Measurements from ENCODE around the gene CCDC148.

CCDC148 gene

GRCh38 chr2:158174956-158175355 is 281.6 kb downstream of the CCDC148 start:
- no peak overlapping the region for H3K4me3 ChIP-seq (ENCODE audit: low read depth, low read length)
- no peak for TF ChIP-seq CTCF (IDR thresholded peaks at IDR 0.05; ENCODE audit: control insufficient read depth, extremely low read depth, insufficient read depth)
- DNase-seq (ENCODE audit: low read depth), result no peak

- no peak for TF ChIP-seq CTCF (IDR thresholded peaks at IDR 0.05; ENCODE audit: control insufficient read depth, extremely low read depth, insufficient read depth)
- no peak overlapping the region for H3K4me3 ChIP-seq (ENCODE audit: low read depth, low read length)
- no peak for DNase-seq (ENCODE audit: low read depth)
Observed at GRCh38 chr2:158174495-158174894, 282.1 kb downstream of the CCDC148 start.

- H3K4me3 ChIP-seq (ENCODE audit: low read depth, low read length), result no peak overlapping the region
- no peak for DNase-seq (ENCODE audit: low read depth)
- no peak for TF ChIP-seq CTCF (IDR thresholded peaks at IDR 0.05; ENCODE audit: control insufficient read depth, extremely low read depth, insufficient read depth)
Observed at GRCh38 chr2:158172719-158173118, 283.8 kb downstream of the CCDC148 start.

GRCh38 chr2:158154596-158154995 is 302.0 kb downstream of the CCDC148 start:
- no peak for TF ChIP-seq CTCF (IDR thresholded peaks at IDR 0.05; ENCODE audit: control insufficient read depth, extremely low read depth, insufficient read depth)
- H3K4me3 ChIP-seq (ENCODE audit: low read depth, low read length), result no peak overlapping the region
- DNase-seq (ENCODE audit: low read depth), result no peak

GRCh38 chr2:158153270-158154015 is 303.1 kb downstream of the CCDC148 start:
- H3K4me3 ChIP-seq (ENCODE audit: low read depth, low read length), result no peak overlapping the region
- DNase-seq (ENCODE audit: low read depth), result no peak
- TF ChIP-seq CTCF (IDR thresholded peaks at IDR 0.05; ENCODE audit: control insufficient read depth, extremely low read depth, insufficient read depth), result no peak

GRCh38 chr2:158144914-158145625 is 311.5 kb downstream of the CCDC148 start:
- H3K4me3 ChIP-seq (ENCODE audit: low read depth, low read length), result no peak overlapping the region
- DNase-seq (ENCODE audit: low read depth), result no peak
- TF ChIP-seq CTCF (IDR thresholded peaks at IDR 0.05; ENCODE audit: control insufficient read depth, extremely low read depth, insufficient read depth), result no peak

Measured in LNCaP clone FGC (cell line).